A172 (cell line): ENCODE results near the gene SLC22A4. TPM values are rescaled to one million over a fixed set of nuclear protein-coding genes. Genes with fewer than 3 reads are reported as not detected.

Source experiments
- DNase-seq: peaks from one replicate; pipeline ENCODE4 v3.0.0-alpha.2; 2015; ENCODE audit warnings: low spot score
- total RNA-seq: library from RNA; depleted of rRNA; stranded (reverse); fragments of >200 nt; shearing (Covaris generic); gene quantifications from 2 replicates; pipeline ENCODE4 v1.2.3, GENCODE V29; 2014; rRNA removed

The SLC22A4 gene
- 4.9 and 5.8 TPM in 2 replicates for total RNA-seq

DNA sequence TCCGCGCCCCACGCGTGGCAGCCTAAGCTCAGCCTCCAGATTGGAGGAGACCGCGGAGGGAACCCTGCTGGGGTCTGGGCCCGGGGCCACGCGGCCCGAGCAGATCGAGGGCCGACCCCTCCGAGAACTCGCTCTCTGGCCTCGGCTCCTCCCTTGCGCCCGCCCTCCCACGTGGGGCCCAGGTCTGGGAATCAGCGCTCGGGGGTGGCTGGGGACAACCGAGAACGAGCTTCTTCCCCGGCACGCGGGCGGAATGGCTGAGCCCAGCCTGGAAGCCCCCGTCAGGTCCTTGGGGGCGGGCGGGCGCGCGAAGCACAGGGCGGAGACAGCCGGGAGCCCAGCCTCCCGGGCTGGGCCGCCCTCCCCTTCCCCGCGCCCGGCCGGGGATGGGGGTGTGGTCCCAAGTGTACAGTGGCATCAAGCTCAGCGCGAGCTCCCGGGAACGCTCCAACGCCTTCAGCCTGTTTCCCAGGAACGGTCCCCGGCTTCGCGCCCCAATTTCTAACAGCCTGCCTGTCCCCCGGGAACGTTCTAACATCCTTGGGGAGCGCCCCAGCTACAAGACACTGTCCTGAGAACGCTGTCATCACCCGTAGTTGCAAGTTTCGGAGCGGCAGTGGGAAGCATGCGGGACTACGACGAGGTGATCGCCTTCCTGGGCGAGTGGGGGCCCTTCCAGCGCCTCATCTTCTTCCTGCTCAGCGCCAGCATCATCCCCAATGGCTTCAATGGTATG lies at the start of gene SLC22A4:
SLC22A4 (plus strand) TSS at position 403 of the 736 bp plus-strand sequence; CDS start at position 626, 223 bp downstream.
- peak; percentile 91 for DNase-seq

DNA sequence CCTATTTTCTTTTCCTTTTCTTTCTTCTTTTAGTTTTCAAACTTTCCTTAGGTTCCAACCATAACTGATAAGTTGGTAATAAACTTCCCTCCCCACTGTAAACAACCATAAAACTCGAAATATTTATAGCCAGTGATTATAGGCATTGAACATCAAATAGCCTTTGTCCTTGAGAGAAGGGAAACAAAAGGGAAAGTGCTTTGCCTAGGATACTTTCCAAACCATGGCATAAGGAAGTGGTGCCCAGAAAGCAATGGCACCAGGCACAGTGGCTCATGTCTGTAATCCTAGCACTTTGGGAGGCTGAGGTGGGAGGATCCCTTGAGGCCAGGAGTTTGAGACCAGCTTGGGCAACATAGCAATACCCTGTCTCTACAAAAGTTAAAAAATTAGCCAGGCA lies 48.6 kb upstream of the SLC22A4 start:
- DNase-seq = no peak

DNA sequence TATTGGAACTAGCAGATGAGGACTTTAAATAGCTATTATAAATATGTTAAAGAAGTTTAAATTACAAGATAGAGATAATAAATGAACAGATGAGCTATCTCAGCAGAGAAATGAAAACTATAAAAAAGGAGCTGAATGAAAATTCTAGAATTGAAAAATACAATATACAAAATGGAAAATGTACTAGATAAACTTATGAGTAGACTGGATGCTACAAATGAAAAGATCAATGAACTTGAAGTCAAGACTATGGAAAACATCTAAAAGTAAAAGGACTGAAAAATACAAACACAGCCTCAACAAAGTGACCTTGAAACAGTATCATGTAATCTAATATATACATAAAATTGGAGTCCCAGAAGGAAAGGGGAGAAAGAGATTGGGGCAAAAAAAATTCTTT lies 47.4 kb upstream of the SLC22A4 start:
- no peak for DNase-seq

DNA sequence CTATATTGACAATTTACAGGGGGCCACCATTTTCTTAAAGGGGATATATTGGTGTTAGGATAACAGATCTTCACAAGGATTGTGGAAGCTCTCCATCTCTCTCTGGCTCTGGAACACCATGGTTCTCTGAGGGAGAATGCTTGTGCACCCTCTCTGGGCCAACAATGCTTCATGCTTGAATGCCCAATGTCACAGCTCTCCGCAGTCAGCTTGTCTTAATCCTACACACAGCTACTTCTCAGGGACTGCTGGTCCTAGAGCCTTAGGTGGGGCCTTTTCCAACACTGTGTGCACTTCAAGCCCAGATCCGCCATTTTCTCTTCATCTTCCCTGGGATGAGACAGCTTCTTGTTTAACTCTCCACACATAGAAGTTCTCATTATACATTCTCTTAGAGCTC lies 43.6 kb upstream of the SLC22A4 start:
- no peak for DNase-seq

DNA sequence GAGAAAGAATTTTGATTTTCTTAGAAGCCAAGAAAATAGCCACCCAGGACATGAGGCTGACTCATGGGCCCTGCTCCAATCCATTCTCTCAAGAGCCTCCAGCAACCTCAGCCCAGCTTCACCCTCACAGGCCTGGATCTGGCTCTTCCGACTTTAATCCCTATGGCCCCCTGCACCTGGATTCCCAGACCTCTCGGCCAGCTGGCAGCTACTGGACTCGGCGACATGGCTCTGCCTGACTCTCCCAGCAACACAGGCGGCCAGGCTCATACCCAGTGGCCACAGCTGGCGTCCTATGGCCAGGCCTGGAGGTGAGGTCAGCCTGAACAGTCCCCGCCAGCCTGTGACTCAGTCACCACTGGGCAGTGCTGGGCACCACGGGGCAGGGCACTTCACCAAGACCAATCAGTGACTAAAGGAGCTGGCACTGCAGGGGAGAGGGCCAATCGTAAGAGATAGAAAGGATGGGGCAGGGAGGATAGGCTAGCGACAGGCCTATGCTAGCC lies 42.9 kb upstream of the SLC22A4 start:
- peak; percentile 91 for DNase-seq

DNA sequence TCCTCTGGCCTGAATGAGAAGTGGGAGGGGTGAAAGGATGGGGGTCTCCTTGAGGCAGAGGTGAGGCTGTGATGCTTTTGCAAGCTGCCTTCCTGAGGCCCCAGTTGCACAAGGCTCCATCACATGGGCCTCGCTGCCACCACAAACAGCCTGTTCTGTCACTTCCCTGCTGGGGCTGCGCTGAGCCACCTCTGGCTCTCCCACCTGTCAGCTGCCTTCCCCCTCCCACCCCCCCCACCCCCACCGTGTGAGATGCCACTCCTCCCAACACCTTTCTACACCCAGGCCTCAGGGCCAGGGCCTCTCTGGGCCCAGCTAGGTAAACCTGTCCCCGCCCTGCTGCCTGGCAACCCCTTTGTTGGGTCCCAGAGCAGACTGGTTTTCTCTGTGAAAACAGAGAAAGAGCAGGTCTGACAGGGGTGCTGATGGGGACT lies 41.2 kb upstream of the SLC22A4 start:
- no peak for DNase-seq

DNA sequence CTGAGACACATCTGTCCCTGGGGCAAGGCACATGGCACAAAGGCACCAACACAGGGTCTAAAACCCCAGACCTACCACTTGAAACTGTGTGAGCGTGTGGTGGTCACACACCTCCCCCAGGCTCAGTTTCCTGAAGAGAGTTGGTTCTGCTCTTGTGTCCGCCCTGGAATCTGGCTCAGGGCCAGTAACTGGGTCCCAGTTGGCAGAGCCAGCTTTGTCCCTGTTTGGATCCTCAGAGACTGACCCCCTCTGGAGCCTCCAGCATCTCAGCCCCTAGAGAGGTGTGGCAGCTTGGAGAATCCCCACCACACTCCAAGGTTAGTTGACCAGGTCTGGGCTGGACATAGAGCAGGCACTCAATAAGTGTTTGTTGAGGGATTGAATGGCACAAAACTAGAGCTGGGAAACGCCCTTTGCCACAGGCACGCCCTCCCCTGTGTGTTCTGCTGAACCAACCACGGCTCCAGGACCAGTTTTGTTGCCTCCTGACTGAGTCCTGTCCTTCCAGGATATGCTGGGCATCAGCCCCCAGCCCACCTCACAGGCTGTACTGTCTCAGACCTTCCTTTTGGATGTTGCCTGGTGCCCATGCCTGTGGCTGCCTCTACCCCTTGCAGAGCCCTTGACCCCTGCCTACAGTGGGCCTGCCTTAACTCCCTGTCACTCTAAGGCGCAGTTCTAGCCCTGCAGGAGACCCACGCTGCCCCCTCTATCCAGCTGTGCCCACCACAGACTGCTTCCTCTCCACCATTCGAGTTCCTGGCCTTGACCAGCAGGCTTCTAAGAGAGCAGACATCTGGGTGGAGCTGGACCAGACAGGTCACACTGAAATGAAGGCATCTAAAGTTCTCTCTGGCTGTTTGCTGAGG lies 40.5 kb upstream of the SLC22A4 start:
- DNase-seq = no peak

DNA sequence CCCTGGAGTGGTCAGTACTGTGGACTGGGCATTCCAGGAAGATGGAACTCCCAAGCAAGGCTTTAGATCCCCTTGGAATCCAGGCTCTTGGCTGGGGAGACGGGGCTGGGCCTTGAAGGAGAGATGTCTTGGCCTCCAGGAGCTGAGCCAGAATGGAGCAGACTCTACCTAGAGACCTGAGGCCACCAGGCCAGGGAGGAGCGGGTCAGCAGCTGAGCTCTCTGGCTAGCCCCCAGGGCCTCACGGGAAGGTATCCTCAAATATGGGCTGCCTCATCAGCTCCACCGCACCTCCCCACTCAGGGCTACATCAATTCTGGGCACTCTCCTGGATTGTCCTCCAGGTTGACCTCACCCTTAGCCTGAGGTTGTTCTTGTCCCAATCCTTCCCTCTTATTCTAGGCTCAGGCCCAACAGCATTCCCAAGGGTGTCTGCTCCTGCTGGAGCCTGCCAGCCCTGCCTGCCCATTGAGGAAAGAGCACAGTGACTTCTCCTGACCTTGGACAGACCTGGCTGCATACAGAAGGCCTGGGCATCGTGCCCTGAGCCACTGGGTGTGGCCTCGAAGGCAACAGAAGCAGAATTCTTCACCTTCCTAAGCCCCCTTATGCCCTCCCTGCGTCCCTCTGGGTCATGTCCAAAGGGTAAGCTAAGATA lies 39.7 kb upstream of the SLC22A4 start:
- DNase-seq = peak; percentile 29

DNA sequence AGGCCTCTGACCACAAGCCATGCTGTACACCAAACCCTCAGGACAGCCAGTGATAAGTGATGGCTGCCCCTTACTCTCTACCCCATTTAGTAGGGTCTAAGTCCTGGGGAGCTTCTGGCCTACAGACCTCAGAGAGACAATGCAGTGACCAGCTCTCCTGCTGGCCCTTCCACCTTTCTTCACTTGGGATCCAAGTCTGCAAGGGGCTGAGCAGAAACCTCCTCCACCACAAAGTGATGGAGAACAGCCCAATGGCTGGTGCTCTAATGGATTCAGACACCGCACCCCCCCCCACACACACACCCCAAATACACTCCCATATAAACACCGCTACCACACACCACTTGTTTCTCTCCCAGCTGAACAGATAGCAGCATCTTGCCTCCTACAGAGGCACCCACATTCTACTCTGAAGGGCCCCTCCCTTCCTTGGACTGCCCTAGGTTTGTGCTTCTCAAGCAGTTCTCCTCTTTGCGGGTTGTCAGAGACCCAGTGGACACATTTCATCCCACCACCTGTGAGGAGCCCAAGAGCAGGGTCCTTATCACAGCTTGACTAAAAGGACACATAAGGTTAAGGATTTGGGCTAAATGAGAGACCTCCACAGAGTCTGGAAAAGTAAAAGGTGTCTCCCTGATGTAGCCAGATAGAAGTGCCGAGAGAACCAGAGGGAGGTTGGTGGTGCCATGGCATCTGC lies 38.0 kb upstream of the SLC22A4 start:
- no peak for DNase-seq

DNA sequence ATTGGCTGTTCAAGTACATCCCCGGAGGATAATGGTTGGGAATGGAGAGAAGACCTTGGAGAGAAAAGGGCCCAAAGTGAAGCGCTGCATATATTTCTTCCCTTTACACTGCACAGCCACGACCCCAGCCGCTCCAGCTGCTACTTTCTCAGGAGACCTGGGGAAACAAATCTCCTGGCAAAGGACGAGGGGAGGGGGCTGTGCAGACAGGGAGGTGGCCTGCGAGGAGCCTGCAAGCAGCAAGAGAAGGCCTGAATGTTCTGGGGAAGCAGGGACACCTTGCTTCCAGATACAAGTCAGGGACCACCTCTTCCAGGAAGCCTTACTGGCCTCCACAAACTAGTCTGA lies 37.4 kb upstream of the SLC22A4 start:
- no peak for DNase-seq

DNA sequence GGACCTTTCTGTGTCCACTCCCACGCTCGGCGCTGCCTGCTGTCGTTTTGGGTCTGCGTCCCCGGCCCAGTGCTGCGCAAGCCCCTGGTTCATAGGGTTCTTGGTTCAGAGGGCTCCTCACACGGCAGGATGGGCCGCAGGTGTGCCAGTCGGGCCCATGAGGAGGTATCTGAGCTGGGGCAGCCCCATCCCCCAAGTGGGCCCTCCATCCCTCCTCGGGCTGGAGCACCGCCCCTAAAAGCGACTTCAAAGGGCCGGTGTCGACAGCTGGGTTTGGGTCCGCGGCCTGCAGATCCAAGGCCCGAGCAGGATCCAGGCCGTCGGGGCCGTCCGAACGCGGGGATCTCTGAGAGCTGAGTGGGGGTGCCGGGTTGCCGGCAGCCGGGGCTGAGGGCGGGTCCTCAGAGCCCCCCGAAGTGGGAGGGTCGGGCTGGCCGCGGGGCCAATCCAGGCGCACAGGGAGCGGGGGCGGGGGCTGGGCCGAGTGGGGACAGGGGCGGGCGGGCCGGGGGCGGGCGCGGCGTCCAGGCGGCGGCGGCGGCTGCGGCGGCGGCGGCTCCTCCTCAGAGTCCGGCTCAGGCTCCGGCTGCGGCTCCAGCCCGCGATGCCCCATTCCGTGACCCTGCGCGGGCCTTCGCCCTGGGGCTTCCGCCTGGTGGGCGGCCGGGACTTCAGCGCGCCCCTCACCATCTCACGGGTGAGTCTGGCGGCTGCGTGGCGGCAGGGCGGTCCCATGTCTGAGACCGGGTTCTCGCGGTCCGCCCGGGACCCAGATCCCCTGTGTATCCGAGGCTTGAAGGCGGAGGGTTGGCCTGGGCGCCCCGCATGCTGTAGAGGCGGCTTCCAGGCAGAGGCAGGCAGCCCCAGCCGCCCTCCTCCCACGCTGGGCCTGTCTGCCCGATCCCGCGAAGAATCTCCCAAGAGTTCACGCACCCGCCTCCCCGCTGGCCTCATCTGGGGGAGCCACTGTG lies 36.8 kb upstream of the SLC22A4 start, which contains the start of gene PDLIM4:
PDLIM4 (plus strand) TSS at position 566 of the 971 bp plus-strand sequence; CDS start at position 605, 39 bp downstream.
- no peak for DNase-seq

DNA sequence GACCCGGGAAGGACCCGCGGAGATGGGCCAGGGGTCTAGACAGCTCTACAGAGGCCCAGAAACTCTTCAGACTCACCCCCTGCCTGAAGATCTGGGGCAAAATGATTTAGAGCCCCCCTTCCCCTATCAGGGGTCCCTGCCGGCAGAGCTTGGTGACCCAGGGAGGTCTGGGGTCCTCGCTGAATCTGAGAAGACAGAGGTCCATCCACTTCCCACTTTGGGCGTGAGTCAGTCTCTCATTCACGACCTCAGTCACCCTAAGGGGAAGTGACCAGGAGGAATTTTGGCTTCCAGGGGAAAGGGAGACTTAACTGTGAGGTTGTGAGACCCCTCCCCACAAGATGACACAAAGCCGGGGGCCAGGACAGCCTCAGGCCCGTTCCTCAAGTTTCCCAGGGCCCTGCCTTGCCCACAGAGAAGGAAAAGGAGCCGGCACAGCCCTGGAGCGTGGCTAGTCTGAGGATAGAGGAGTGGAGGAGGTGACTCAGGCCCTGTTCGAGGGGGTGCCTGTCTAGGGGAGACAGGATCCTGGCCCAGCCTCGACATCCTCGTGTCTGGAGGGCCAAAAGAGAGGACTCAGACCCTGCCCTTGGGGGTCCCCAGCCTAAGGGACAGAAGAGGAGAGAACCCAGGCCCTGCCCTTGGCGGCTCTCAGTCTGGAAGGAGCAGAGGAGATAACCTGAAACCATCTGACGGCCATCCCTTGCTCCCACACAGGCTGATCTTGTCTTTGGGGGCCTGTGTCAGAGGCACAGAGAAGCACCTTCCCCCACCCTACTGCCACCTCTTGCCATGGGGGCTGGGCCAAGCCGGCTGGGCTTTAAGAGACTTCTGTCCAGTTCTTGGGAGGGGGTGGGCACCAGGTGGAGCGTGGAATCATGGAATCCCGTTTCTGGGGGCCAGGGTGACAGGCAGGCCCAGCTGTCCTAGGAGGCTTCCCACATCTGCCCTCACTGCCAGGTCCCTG lies 35.8 kb upstream of the SLC22A4 start:
- no peak for DNase-seq

DNA sequence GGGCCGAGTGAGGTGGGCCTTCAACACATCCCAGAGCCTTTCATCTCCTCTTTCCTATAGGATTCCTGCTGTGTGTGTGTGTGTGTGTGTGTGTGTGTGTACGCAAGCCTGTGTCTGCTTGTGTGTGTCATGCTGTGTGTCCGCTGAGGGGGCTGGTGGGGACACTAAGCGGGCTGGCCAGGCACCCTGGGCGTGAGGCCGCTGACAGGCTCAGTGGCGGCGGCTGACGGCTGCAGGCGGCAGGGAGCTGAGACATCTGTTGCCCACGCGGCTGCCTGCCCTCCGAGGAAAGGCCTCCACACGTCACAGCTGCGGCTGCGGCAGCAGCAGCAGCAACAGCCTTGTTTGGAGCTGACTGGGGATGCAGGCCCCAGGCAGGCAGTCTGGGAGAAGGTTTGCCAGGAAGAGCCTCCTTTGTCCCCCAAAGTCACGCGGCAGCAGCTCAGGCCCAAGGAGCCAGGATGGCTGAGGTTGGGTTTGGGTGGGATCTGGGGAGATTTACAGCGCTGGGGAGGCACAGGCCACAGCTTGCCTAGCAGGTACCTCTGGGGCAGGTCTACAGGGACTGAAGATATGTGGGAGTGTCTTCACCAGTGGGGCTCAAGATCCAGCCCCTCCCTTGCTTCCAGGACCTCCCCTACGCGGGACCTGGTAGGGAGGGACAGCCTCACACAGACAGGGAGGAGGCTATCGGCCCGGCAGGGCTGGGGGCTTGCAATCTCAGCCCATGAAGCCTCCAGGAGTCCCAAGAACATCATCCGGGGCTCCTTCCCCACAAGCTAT lies 34.9 kb upstream of the SLC22A4 start:
- DNase-seq = no peak

DNA sequence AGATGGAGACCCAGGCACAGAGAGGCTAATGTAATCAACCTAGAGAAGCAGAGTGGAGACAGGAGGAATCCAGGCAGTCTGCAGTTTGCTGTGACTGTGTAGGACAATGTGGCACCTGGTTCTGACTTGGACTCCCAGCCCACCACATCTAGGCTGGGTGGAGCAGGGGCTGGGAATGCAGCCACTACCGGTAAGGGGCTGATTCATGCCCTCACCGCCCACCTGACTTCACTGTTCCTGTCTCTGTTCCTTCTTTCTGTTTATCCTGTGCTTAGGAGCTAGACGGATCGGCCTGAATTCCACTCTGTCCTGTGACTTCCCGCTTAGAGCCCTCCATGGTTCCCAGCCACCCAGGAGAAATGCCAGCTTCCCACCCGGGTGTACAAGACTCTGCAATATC lies 34.1 kb upstream of the SLC22A4 start:
- DNase-seq = peak; percentile 62

DNA sequence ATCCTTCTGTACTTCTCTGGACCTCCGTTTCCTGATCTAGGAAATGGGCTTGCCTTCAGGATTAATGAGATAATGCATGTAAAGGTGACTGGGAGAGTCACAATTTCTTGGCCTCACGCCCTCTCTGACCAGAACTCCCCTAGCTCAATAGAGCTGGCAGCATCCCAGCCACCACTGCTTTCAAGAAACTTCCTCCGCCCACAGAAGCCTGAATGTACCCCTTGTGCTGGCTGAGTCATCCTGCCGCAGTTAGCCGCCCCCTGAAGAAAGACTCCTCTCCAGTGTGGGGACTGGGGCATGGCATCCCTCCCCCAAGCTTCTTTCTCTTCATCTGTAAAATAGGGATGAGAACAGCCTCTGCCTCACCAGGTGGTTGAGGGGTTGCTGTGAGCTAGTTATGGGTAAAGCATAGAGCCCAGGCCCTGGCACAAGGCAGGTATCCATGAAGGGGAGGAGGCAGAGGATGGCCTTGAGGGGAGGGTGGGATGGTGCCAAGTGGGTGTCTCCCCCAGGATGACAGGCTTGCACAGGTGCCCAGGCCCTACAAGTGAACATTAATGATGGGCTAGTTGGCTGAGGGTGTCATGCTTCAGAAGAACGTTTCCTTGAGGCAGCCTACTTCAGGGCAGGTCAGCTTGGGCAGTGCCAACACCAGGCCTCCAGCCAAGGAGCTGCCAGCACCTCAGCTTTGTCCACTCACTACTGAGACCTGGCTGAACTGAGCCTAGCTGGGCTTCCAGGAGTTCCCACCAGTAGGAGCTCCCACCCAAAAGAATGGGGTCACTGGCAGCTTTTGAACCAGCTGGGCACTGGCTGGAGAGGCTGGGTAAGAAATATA lies 33.3 kb upstream of the SLC22A4 start:
- DNase-seq = peak; percentile 96

DNA sequence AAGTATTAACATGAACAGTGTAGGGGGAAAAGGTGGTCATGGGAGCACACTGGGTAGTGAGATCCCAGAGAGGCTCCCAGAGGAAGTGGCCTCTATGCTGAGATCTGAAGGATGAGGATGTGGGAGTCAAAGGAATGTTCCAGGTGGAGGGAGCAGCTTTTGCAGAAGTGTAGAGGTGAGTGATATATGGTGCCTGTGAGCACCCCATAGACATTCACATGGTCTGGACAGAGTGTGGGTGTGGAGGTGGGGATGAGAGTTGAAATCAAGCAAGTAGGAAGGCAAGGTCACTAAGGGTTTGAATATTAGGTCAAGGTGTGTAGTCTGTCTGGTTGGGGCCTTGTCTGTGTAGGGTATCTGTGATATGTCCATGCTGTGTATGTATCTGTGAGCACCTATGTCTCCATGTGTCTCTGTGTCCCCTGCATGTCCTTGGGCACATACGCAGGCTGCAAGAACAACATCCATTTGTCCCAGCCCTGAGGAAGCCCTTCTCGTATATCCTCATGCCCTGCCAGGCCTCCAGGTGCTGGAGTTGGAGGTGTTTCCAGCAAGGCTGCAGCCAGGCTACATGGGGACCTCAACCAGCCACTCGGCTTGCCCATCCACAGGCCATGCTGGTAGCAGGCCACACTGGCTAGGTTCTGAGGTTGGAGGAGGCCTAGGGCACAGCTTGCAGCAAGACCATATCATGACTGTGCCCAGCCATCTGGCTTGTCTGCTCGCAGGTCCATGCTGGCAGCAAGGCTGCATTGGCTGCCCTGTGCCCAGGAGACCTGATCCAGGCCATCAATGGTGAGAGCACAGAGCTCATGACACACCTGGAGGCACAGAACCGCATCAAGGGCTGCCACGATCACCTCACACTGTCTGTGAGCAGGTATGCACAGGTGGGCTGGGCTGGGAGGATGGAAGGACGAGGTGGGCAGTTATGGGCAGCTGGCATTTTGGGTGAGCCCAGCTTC lies 32.0 kb upstream of the SLC22A4 start:
- DNase-seq = no peak
